SU-DHL-6 (cell line): ENCODE results near the gene GPR12.

Source experiments
- EZH2phosphoT487 ChIP-seq: fragments of 200-600 bp; sonication (generic), shearing (Covaris generic); conservative IDR thresholded peaks from 2 replicates; pipeline ENCODE4 v1.6.1; 2018; ENCODE audit warnings: mild to moderate bottlenecking, antibody characterized with exemption, low read length, moderate library complexity, mixed read lengths
- TF ChIP-seq, protein P1 (sequence below): fragments of 200-600 bp; sonication (generic); IDR thresholded peaks from one replicate; pipeline ENCODE4 v1.5.1; 2017; ENCODE audit warnings: antibody characterized with exemption, mild to moderate bottlenecking, low read length, moderate library complexity; ENCODE audit not compliant: insufficient read depth, poor library complexity, severe bottlenecking

- TF ChIP-seq, protein P1, sequence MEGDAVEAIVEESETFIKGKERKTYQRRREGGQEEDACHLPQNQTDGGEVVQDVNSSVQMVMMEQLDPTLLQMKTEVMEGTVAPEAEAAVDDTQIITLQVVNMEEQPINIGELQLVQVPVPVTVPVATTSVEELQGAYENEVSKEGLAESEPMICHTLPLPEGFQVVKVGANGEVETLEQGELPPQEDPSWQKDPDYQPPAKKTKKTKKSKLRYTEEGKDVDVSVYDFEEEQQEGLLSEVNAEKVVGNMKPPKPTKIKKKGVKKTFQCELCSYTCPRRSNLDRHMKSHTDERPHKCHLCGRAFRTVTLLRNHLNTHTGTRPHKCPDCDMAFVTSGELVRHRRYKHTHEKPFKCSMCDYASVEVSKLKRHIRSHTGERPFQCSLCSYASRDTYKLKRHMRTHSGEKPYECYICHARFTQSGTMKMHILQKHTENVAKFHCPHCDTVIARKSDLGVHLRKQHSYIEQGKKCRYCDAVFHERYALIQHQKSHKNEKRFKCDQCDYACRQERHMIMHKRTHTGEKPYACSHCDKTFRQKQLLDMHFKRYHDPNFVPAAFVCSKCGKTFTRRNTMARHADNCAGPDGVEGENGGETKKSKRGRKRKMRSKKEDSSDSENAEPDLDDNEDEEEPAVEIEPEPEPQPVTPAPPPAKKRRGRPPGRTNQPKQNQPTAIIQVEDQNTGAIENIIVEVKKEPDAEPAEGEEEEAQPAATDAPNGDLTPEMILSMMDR = no peak
- TF ChIP-seq EZH2phosphoT487 = no peak
Observed at GRCh38 chr13:26718146-26718545, 42.4 kb downstream of the GPR12 start.
